ENCODE results near the gene KLHL33.
A peak's percentile ranks its signal among the peaks of the same experiment; 100 is the strongest.
"Not testable (repeated sequence)": the region's sequence is repeated elsewhere in the genome, so short reads cannot be mapped to it uniquely, and the experiment has no call there.

Gene KLHL33

GRCh38 chr14:20435582-20436362, at the start of gene KLHL33:
TSS of gene KLHL33 (minus strand) at chr14:20436166. CDS start at chr14:20435811, 355 bp downstream.
- no peak for DNase-seq

GRCh38 chr14:20482382-20482781, 46.4 kb upstream of the KLHL33 start:
- no peak for DNase-seq

- DNase-seq = no peak
Observed at GRCh38 chr14:20478894-20479293, 42.9 kb upstream of the KLHL33 start.

- DNase-seq = peak; percentile 30 to 57
Observed at GRCh38 chr14:20477211-20477876, 41.4 kb upstream of the KLHL33 start.

GRCh38 chr14:20476776-20477175, 40.8 kb upstream of the KLHL33 start:
- no peak for DNase-seq

- no peak for DNase-seq
Observed at GRCh38 chr14:20472536-20473169, 36.7 kb upstream of the KLHL33 start.

GRCh38 chr14:20470603-20470901, 34.6 kb upstream of the KLHL33 start:
- DNase-seq = peak in 1 of 2 donors; percentile 23

GRCh38 chr14:20469890-20470602, 34.1 kb upstream of the KLHL33 start:
- peak; percentile 53 to 70 for DNase-seq

- peak; percentile 93 to 94 for DNase-seq
Observed at GRCh38 chr14:20469242-20469889, 33.4 kb upstream of the KLHL33 start, which contains the start of gene PNP. TSS of gene PNP (plus strand) at chr14:20469406. CDS start at chr14:20469525, 119 bp downstream.

- DNase-seq = no peak
Observed at GRCh38 chr14:20468764-20469241, 32.8 kb upstream of the KLHL33 start.

GRCh38 chr14:20461225-20462141, 25.5 kb upstream of the KLHL33 start, which contains the start of gene PIP4P1:
TSS of gene PIP4P1 (minus strand) at chr14:20461434. CDS start at chr14:20461325, 109 bp downstream.
- DNase-seq = peak; percentile 100

GRCh38 chr14:20460458-20461224, 24.7 kb upstream of the KLHL33 start:
- peak; percentile 79 to 85 for DNase-seq

- no peak for DNase-seq
Observed at GRCh38 chr14:20458031-20458789, 22.2 kb upstream of the KLHL33 start.

- DNase-seq = no peak
Observed at GRCh38 chr14:20456971-20457370, 21.0 kb upstream of the KLHL33 start.

GRCh38 chr14:20455355-20456300, 19.7 kb upstream of the KLHL33 start:
- DNase-seq = no peak

- peak; percentile 98 to 99 for DNase-seq
Observed at GRCh38 chr14:20454516-20455354, 18.8 kb upstream of the KLHL33 start, which contains the start of the genes APEX1 and OSGEP. TSS of gene APEX1 (plus strand) at chr14:20455226. CDS start at chr14:20455646, 420 bp downstream. TSS of gene OSGEP (minus strand) at chr14:20454812. CDS start at chr14:20454683, 129 bp downstream.

GRCh38 chr14:20452831-20453230, 16.9 kb upstream of the KLHL33 start:
- not testable (repeated sequence) for DNase-seq
